Trophoblast cell (in vitro differentiated cells and primary cell): ENCODE measurements around the gene BABAM2.

Experiments used
- DNase-seq, 2 donors: peaks; one replicate each; pipeline ENCODE4 v3.0.0-alpha.2; 2016
- H2AFZ ChIP-seq: 2 replicates; pipeline ENCODE4 v1.6.1; 2013; ENCODE audit warnings: low read length, moderate library complexity, mild to moderate bottlenecking; ENCODE audit not compliant: insufficient read depth, poor library complexity
- H2AK5ac ChIP-seq: 2 replicates; pipeline ENCODE4 v1.6.1; 2013; ENCODE audit warnings: mild to moderate bottlenecking, low read length
- H2BK120ac ChIP-seq: 2 replicates; pipeline ENCODE4 v1.6.1; 2013; ENCODE audit warnings: low read length, mild to moderate bottlenecking, moderate library complexity; ENCODE audit not compliant: insufficient read depth, poor library complexity
- H2BK12ac ChIP-seq: 2 replicates; pipeline ENCODE4 v1.6.1; 2013; ENCODE audit warnings: mild to moderate bottlenecking, low read length, moderate library complexity
- H2BK5ac ChIP-seq: 2 replicates; pipeline ENCODE4 v1.6.1; 2013; ENCODE audit warnings: low read length, low read depth, moderate library complexity, mild to moderate bottlenecking; ENCODE audit not compliant: poor library complexity
- H3K14ac ChIP-seq: 2 replicates; pipeline ENCODE4 v1.6.1; 2013; ENCODE audit warnings: mild to moderate bottlenecking, low read length
- H3K18ac ChIP-seq: 2 replicates; pipeline ENCODE4 v1.6.1; 2013; ENCODE audit warnings: mild to moderate bottlenecking, low read length
- H3K23ac ChIP-seq: 2 replicates; pipeline ENCODE4 v1.6.1; 2013; ENCODE audit warnings: low read length
- H3K27ac ChIP-seq: 2 replicates; pipeline ENCODE4 v1.5.1; 2013; ENCODE audit warnings: low read depth, mild to moderate bottlenecking, inconsistent platforms, low read length, moderate library complexity
- H3K27me3 ChIP-seq: 2 replicates; pipeline ENCODE4 v1.6.1; 2013; ENCODE audit warnings: inconsistent platforms, mild to moderate bottlenecking, low read length, moderate library complexity; ENCODE audit not compliant: insufficient read depth
- H3K36me3 ChIP-seq, 2 experiments: 1 replicate in 1 of 2; 2 replicates in 1 of 2; pipeline ENCODE4 v1.6.1; 2013; ENCODE audit warnings: low read length in 2 of 2, mild to moderate bottlenecking in 2 of 2, moderate library complexity in 1 of 2; ENCODE audit not compliant: insufficient read depth in 2 of 2, control insufficient read depth in 1 of 2
- H3K4ac ChIP-seq: 2 replicates; pipeline ENCODE4 v1.6.1; 2013; ENCODE audit warnings: low read depth, mild to moderate bottlenecking, low read length, moderate library complexity
- H3K4me1 ChIP-seq, 2 experiments: 1 replicate in 1 of 2; 2 replicates in 1 of 2; pipeline ENCODE4 v1.6.1; 2013; ENCODE audit warnings: low read length in 2 of 2, mild to moderate bottlenecking in 2 of 2, moderate library complexity in 1 of 2; ENCODE audit not compliant: insufficient read depth in 2 of 2, control insufficient read depth in 1 of 2
- H3K4me2 ChIP-seq: 2 replicates; pipeline ENCODE4 v1.6.1; 2013; ENCODE audit warnings: inconsistent platforms, mild to moderate bottlenecking, low read length, moderate library complexity
- H3K4me3 ChIP-seq: 2 replicates; pipeline ENCODE4 v1.5.1; 2013; ENCODE audit warnings: mild to moderate bottlenecking, low read depth, low read length, inconsistent platforms
- H3K79me1 ChIP-seq: one replicate; pipeline ENCODE4 v1.6.1; 2013; ENCODE audit warnings: low read length
- H3K79me2 ChIP-seq: 2 replicates; pipeline ENCODE4 v1.6.1; 2013; ENCODE audit warnings: low read length, mild to moderate bottlenecking; ENCODE audit not compliant: control insufficient read depth, insufficient read depth, poor library complexity
- H3K9ac ChIP-seq: 2 replicates; pipeline ENCODE4 v1.6.1; 2013; ENCODE audit warnings: mild to moderate bottlenecking, low read length
- H3K9me3 ChIP-seq: 2 replicates; pipeline ENCODE4 v1.6.1; 2013; ENCODE audit warnings: low read depth, mild to moderate bottlenecking, control low read depth, inconsistent platforms, low read length; ENCODE audit not compliant: insufficient read depth
- H4K12ac ChIP-seq: 2 replicates; pipeline ENCODE4 v1.6.1; 2013; ENCODE audit warnings: low read depth, mild to moderate bottlenecking, low read length, moderate library complexity
- H4K8ac ChIP-seq: 2 replicates; pipeline ENCODE4 v1.6.1; 2013; ENCODE audit warnings: low read depth, mild to moderate bottlenecking, low read length, moderate library complexity
- H4K91ac ChIP-seq: one replicate; pipeline ENCODE4 v1.6.1; 2013; ENCODE audit warnings: low read depth, mild to moderate bottlenecking, low read length, moderate library complexity
- WGBS: extraction: QIAGEN DNeasy Blood & Tissue Kit; methylation state at CpG from one replicate; pipeline ENCODE4 v1.1.7; 2013; ENCODE audit warnings: missing lambda C conversion rate; ENCODE audit not compliant: insufficient read length, insufficient coverage; ENCODE audit errors: extremely low coverage; 5-methylcytosine and 5-hydroxymethylcytosine counted together

The BABAM2 gene

GRCh38 chr2:27911458-27912210, 21.1 kb downstream of the BABAM2 start:
- Histone ChIP-seq H3K18ac (no peak overlapping the region), H3K9me3 (no peaks in the 10 kb centered on the region)

GRCh38 chr2:27912512-27912911, 22.0 kb downstream of the BABAM2 start:
- Histone ChIP-seq H4K91ac (no peak overlapping the region), H3K4me2 (no peak overlapping the region), H4K12ac (no peak overlapping the region), H4K8ac (no peak overlapping the region), H3K9me3 (no peaks in the 10 kb centered on the region), H3K79me1 (no peaks in the 10 kb centered on the region), H3K9ac (no peak overlapping the region), H3K18ac (no peak overlapping the region), H3K79me2 (no peaks in the 10 kb centered on the region), H2BK120ac (no peak overlapping the region), H2AFZ (no peak overlapping the region), H2BK12ac (no peak overlapping the region), H3K23ac (no peak overlapping the region), H3K36me3 (no peaks in the 10 kb centered on the region), H3K4me3 (no peak overlapping the region), H2BK5ac (no peak overlapping the region), H3K4ac (no peak overlapping the region), H2AK5ac (no peak overlapping the region), H3K14ac (no peak overlapping the region), H3K27me3 (no peaks in the 10 kb centered on the region), H3K27ac (no peak overlapping the region), H3K4me1 (no peaks in the 10 kb centered on the region)
- no CpG with 5 or more reads among the region's 2 CpGs for WGBS
- DNase-seq = no peak

More at GRCh38 chr2:27911458-27912210, 21.1 kb downstream of the BABAM2 start:
- Histone ChIP-seq H3K27ac (no peak overlapping the region), H2BK5ac (no peak overlapping the region), H2AFZ (no peak overlapping the region), H3K23ac (no peak overlapping the region), H4K12ac (no peak overlapping the region), H2AK5ac (no peak overlapping the region), H2BK120ac (no peak overlapping the region), H4K91ac (no peak overlapping the region), H3K9ac (no peak overlapping the region), H3K4me2 (no peak overlapping the region), H3K79me1 (no peaks in the 10 kb centered on the region), H3K4me1 (no peaks in the 10 kb centered on the region), H3K27me3 (no peaks in the 10 kb centered on the region), H3K79me2 (no peaks in the 10 kb centered on the region), H2BK12ac (no peak overlapping the region), H3K4me3 (no peak overlapping the region), H4K8ac (no peak overlapping the region), H3K36me3 (no peaks in the 10 kb centered on the region), H3K4ac (no peak overlapping the region), H3K14ac (no peak overlapping the region)
- no peak for DNase-seq
- no CpG with 5 or more reads among the region's 2 CpGs for WGBS

DNA sequence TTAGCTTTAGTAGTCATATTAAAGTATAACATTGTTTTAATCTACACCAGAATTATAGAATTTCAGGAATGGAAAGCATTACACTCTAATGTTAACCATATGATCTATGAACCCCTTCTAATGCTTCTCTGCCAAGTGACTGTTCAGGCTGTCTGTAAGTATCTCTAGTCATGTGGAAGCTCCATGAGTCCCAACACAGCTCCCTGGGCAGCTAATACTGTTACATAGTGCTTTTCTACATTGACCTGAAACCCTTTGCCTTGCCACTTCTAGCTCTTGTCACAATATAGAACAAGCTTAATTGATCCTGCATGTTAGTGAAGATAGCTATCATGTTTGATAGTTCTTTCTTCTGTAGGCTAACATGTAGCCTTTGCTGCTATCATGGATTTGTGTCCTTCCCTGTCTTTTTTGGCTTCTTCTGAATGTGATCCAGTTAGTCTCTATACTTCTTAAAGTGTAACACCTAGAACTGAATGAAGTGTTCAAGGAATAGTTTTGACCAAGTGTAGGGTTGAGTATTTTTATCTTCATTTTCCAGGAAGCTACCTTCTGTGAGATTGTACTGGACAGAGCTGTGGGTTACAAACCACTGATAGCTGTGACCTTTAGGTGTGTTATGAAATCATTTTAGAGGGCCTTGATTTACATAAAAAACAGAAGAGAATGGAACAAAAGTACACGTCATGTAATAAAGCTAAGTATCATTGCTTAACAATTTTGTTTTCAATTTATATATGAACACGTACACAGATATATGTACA, 23.7 kb downstream of the BABAM2 start:
- no peak overlapping the region for H3K9ac ChIP-seq
- no peak overlapping the region for H2BK120ac ChIP-seq
- no peak overlapping the region for H2AK5ac ChIP-seq
- H3K4ac ChIP-seq = no peak overlapping the region
- H4K12ac ChIP-seq = no peak overlapping the region
- no peaks in the 10 kb centered on the region for H3K79me1 ChIP-seq
- H3K27ac ChIP-seq = no peak overlapping the region
- H3K23ac ChIP-seq = no peak overlapping the region
- no peak overlapping the region for H3K14ac ChIP-seq
- H3K4me1 ChIP-seq = no peaks in the 10 kb centered on the region
- no peak overlapping the region for H3K4me3 ChIP-seq
- no peak for DNase-seq
- H2BK5ac ChIP-seq = no peak overlapping the region
- H2BK12ac ChIP-seq = no peak overlapping the region
- no peaks in the 10 kb centered on the region for H3K36me3 ChIP-seq
- H4K91ac ChIP-seq = no peak overlapping the region
- no peak overlapping the region for H3K4me2 ChIP-seq
- no CpG with 5 or more reads among the region's 2 CpGs for WGBS
- no peaks in the 10 kb centered on the region for H3K79me2 ChIP-seq
- no peaks in the 10 kb centered on the region for H3K9me3 ChIP-seq
- no peak overlapping the region for H4K8ac ChIP-seq
- no peaks in the 10 kb centered on the region for H3K27me3 ChIP-seq
- H2AFZ ChIP-seq = no peak overlapping the region
- H3K18ac ChIP-seq = no peak overlapping the region

DNA sequence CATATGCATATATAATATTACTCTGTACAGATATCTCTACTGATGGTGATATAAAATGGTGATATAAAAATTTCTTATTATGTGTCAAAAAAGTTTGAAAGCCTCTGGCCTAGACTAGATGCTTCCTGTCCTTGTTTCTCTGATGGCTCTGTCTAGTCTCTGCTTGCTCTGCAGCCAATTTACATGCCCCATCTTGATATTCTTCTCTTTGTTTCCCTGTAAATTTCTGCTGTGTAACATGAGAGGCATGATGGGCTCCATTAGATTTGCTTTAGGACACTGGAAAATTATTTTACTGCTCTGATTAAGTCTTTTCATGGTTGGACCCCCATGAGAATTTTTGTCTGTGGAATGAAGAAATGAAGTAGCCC, 24.3 kb downstream of the BABAM2 start:
- H3K23ac ChIP-seq = no peak overlapping the region
- H2BK120ac ChIP-seq = no peak overlapping the region

More for the DNA sequence above, 24.3 kb downstream of the BABAM2 start:
- Histone ChIP-seq H3K27ac (no peak overlapping the region), H3K36me3 (no peaks in the 10 kb centered on the region), H3K79me2 (no peaks in the 10 kb centered on the region), H4K8ac (no peak overlapping the region), H3K4ac (no peak overlapping the region), H3K14ac (no peak overlapping the region), H3K27me3 (no peaks in the 10 kb centered on the region), H3K79me1 (no peaks in the 10 kb centered on the region), H3K4me2 (no peak overlapping the region), H3K9ac (no peak overlapping the region), H2BK12ac (no peak overlapping the region), H3K4me1 (no peaks in the 10 kb centered on the region), H2AFZ (no peak overlapping the region), H4K12ac (no peak overlapping the region), H4K91ac (no peak overlapping the region), H3K18ac (no peak overlapping the region), H3K4me3 (no peak overlapping the region), H2BK5ac (no peak overlapping the region), H3K9me3 (no peaks in the 10 kb centered on the region), H2AK5ac (no peak overlapping the region)
- DNase-seq = no peak
